GM12801 (cell line): ENCODE data around the gene UFC1.

ENCODE experiments used
- TF ChIP-seq, protein P1 (sequence below): IDR thresholded peaks from one replicate; pipeline ENCODE4 v1.5.1; 2011; ENCODE audit warnings: control low read depth; ENCODE audit not compliant: insufficient read length; ENCODE audit errors: extremely low read depth

UFC1 gene

DNA sequence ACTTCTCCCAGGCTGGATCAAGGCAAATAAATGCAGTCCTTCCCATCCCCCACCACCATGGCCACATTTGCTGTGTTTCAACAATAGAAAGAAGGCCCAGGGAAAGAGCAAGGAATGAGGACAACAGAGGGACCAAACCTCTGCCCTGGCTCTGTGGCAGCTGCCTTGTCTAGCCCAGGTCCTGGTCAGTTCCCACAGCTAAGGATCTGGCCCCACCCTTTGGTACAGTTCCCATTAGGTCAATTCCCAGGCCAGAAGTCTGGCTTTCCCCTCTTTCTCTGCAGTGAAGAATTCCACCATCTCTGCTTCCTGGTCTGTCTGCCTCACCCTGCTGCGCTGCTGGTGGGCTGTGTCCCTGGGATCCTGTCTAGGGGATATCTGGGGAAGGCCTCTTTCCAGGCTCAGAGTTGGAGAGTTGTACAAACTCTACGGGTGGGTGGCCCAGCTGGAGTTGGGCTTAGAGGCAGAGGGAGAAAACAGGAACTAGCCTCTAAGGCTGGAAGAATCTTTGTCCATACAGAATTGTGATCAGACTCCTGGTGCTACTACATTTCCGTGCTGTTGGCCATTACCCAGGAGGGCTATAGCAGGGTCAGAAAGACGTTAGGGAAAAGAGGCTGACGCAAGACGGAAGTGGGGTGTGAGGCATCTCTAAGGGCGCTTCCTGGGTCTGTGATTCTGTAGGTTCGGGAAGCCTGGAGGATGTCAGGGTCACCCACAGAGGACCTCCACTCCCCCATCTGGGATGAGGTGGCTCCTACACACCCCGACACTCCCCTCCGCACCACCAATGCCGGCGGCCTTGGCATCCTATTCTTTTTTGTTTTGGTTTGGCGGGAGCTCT lies 47.4 kb downstream of the UFC1 start:
- TF ChIP-seq, protein P1, sequence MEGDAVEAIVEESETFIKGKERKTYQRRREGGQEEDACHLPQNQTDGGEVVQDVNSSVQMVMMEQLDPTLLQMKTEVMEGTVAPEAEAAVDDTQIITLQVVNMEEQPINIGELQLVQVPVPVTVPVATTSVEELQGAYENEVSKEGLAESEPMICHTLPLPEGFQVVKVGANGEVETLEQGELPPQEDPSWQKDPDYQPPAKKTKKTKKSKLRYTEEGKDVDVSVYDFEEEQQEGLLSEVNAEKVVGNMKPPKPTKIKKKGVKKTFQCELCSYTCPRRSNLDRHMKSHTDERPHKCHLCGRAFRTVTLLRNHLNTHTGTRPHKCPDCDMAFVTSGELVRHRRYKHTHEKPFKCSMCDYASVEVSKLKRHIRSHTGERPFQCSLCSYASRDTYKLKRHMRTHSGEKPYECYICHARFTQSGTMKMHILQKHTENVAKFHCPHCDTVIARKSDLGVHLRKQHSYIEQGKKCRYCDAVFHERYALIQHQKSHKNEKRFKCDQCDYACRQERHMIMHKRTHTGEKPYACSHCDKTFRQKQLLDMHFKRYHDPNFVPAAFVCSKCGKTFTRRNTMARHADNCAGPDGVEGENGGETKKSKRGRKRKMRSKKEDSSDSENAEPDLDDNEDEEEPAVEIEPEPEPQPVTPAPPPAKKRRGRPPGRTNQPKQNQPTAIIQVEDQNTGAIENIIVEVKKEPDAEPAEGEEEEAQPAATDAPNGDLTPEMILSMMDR, result no peak

DNA sequence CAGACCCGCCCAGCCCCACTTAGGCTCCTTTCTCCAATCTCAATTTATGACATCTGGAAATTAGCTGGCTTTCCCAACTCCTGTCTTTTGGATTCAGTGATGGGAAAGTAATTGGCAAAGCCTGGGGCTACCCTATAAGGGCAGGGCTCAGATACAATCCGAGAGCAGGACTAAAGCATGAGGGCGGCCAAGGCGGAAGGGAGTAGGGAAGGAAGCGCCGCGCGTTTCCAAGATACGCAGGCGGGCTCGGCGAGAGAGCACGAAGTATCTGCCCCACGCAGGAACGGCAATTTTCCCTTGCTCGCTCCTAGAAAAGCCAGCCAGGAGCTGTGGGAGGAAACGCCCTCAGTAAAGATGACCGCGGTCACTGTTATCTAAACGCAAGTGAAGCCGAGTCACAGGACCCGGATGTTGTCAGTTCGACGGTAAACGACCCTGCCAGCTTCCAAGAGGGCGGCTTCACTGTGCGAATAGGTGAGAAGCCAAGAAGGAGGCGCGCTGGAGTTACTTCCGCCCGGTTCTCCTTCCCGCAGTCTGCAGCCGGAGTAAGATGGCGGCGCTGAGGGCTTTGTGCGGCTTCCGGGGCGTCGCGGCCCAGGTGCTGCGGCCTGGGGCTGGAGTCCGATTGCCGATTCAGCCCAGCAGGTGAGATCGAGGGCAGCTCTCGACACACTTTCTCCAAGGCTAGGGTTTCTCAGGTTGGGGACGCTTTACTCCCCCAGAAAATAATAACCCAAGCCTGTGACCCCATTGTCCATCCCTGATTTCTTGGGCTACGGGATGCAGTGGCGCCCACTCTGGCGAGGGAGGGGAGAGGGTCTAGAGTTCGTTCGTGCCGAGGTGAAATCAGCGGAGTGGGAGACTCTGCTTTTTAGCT lies 48.3 kb downstream of the UFC1 start, which contains the start of gene NDUFS2:
NDUFS2 (plus strand) TSS at position 532 of the 877 bp plus-strand sequence; CDS start at position 551, 19 bp downstream.
- TF ChIP-seq, protein P1, result no peak

DNA sequence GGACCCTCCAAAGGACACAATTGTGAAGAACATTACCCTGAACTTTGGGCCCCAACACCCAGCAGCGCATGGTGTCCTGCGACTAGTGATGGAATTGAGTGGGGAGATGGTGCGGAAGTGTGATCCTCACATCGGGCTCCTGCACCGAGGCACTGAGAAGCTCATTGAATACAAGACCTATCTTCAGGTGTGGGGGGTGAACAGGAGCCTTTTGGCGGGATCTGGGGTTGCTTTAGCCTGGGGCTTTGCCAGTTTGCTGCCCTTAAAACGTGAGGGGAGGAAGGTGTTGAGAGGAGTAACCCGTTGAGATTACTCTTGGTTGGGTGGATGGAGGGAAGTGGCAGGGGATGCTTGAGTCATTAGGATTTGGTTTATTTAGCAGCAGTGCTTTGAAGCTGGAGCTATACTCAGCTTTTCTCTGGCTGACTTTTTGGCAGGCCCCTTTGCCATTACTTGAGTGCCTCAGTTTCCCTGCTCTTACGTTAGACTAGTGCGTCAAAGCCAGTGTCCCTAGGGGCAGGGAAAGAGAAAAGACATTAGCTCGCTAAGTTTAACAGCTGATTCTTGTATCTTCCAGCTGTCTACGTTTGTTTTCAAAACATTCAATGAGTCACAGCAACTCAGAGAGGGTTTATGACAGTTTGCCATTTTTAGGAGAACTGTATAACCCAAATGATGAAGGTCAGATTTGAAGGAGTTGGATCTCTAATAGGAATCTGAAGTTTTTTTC lies 52.8 kb downstream of the UFC1 start:
- TF ChIP-seq, protein P1, result no peak

DNA sequence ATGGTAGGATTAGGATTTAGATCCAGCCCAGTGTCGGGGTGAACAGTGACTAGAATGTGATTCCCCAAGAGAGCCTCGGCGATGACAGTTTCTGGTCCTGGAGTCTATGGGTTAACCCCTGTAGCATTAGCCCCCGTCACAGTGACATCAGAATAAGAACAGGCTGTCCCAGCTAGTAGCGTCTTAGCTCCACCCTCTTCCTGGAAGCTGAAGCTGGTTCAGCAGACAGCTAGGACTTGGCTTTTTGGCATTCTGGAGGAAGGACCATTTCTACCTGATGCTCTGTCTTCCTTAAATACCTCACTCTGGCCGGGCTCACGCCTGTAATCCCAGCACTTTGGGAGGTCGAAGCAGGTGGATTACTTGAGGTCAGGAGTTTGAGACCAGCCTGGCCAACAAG lies 53.4 kb downstream of the UFC1 start:
- TF ChIP-seq, protein P1, result no peak
